PC-3 (cell line): ENCODE data around the gene DCAF15. TPM values are rescaled to one million over a fixed set of nuclear protein-coding genes. Genes with fewer than 3 reads are reported as not detected.

ENCODE experiments used
- ATAC-seq: fragments of 200-7000 bp; cut with Tn5 transposase; 2 replicates; pipeline ENCODE4 v1.9.1; 2020; ENCODE audit warnings: mild to moderate bottlenecking, moderate library complexity
- BruUV-seq: library from RNA; stranded (reverse); fragments of 400-500 nt; replicated peaks from 2 replicates; lab custom pipeline; 2021; lab: Mats Ljungman, UMichigan
- CTCF ChIA-PET: fragments of 300-600 bp; sonication (Branson Sonifier 250); formaldehyde crosslinking; loops from one replicate; lab custom pipeline; 2022; ENCODE audit warnings: antibody characterized with exemption; lab: Charles Lee
- POLR2A ChIA-PET: fragments of 300-600 bp; sonication (Branson Sonifier 250); formaldehyde crosslinking; loops from one replicate; lab custom pipeline; 2022; ENCODE audit warnings: antibody characterized with exemption; ENCODE audit not compliant: unreplicated experiment; lab: Charles Lee
- DNase-seq: peaks from one replicate; pipeline ENCODE4 v3.0.0-alpha.2; 2015
- H2AFZ ChIP-seq: fragments of 300-600 bp; sonication (generic); 2 replicates; pipeline ENCODE4 v1.6.0; 2016; ENCODE audit warnings: antibody characterized with exemption, low read length
- H3F3A ChIP-seq: fragments of 300-600 bp; sonication (generic); one replicate; pipeline ENCODE4 v1.6.0; 2017; ENCODE audit warnings: antibody characterized with exemption, low read length, control low read depth, mild to moderate bottlenecking; ENCODE audit not compliant: unreplicated experiment
- H3K27ac ChIP-seq: fragments of 300-600 bp; sonication (generic); 2 replicates; pipeline ENCODE4 v1.5.1; 2016; ENCODE audit warnings: mild to moderate bottlenecking, low read length
- H3K27me3 ChIP-seq: fragments of 300-600 bp; sonication (generic); 2 replicates; pipeline ENCODE4 v1.6.1; 2016; ENCODE audit warnings: low read length, mixed read lengths
- H3K36me3 ChIP-seq: fragments of 300-600 bp; sonication (generic); 2 replicates; pipeline ENCODE4 v1.6.1; 2016; ENCODE audit warnings: low read depth, mixed run types, low read length, mixed read lengths
- H3K4me1 ChIP-seq: fragments of 300-600 bp; sonication (generic); 2 replicates; pipeline ENCODE4 v1.5.1; 2016; ENCODE audit warnings: low read length; ENCODE audit not compliant: insufficient read depth
- H3K4me2 ChIP-seq: fragments of 300-600 bp; sonication (generic); 2 replicates; pipeline ENCODE4 v1.6.0; 2016; ENCODE audit warnings: low read length
- H3K4me3 ChIP-seq: fragments of 300-600 bp; sonication (generic); 2 replicates; pipeline ENCODE4 v1.5.1; 2016; ENCODE audit warnings: mild to moderate bottlenecking, low read length, mixed read lengths
- H3K79me2 ChIP-seq: fragments of 300-600 bp; sonication (generic); 2 replicates; pipeline ENCODE4 v1.6.1; 2017; ENCODE audit warnings: low read length, mixed read lengths
- H3K9ac ChIP-seq: fragments of 300-600 bp; sonication (generic); 2 replicates; pipeline ENCODE4 v1.6.0; 2016; ENCODE audit warnings: mild to moderate bottlenecking, low read length
- H3K9me2 ChIP-seq: fragments of 300-600 bp; sonication (generic); replicated peaks from 2 replicates; pipeline ENCODE4 v1.6.1; 2016; ENCODE audit warnings: mixed run types, low read length, mixed read lengths
- H3K9me3 ChIP-seq: fragments of 300-600 bp; sonication (generic); 2 replicates; pipeline ENCODE4 v1.6.1; 2016; ENCODE audit warnings: low read length, mixed read lengths
- H4K20me1 ChIP-seq: fragments of 300-600 bp; sonication (generic); 2 replicates; pipeline ENCODE4 v1.6.1; 2016; ENCODE audit warnings: low read length, mixed read lengths
- EZH2 ChIP-seq: fragments of 300-600 bp; sonication (generic); IDR thresholded peaks from one replicate; pipeline ENCODE4 v1.6.1; 2017; ENCODE audit warnings: antibody characterized with exemption, mild to moderate bottlenecking, low read length; ENCODE audit not compliant: unreplicated experiment
- EZH2phosphoT487 ChIP-seq: fragments of 300-600 bp; sonication (generic); IDR thresholded peaks from 2 replicates; pipeline ENCODE4 v1.6.1; 2018; ENCODE audit warnings: mild to moderate bottlenecking, antibody characterized with exemption, low read length, borderline replicate concordance
- intact Hi-C: fragments of 100-400 bp; cut with micrococcal nuclease; formaldehyde crosslinking; loops from 2 replicates; pipeline ENCODE4 v1.9.0; 2023
- total RNA-seq: library from RNA; depleted of rRNA; stranded (reverse); fragments of >200 nt; gene quantifications from 2 replicates; pipeline ENCODE4 v1.2.3, GENCODE V29; 2014
- TF ChIP-seq, protein P1 (sequence below): fragments of 300-600 bp; sonication (generic); conservative IDR thresholded peaks from 2 replicates; pipeline ENCODE4 v1.5.1; 2017; ENCODE audit warnings: antibody characterized with exemption, low read depth, mild to moderate bottlenecking, low read length

DCAF15 gene
- total RNA-seq, 1 experiment from 2014 or later = 50.8 TPM

DNA sequence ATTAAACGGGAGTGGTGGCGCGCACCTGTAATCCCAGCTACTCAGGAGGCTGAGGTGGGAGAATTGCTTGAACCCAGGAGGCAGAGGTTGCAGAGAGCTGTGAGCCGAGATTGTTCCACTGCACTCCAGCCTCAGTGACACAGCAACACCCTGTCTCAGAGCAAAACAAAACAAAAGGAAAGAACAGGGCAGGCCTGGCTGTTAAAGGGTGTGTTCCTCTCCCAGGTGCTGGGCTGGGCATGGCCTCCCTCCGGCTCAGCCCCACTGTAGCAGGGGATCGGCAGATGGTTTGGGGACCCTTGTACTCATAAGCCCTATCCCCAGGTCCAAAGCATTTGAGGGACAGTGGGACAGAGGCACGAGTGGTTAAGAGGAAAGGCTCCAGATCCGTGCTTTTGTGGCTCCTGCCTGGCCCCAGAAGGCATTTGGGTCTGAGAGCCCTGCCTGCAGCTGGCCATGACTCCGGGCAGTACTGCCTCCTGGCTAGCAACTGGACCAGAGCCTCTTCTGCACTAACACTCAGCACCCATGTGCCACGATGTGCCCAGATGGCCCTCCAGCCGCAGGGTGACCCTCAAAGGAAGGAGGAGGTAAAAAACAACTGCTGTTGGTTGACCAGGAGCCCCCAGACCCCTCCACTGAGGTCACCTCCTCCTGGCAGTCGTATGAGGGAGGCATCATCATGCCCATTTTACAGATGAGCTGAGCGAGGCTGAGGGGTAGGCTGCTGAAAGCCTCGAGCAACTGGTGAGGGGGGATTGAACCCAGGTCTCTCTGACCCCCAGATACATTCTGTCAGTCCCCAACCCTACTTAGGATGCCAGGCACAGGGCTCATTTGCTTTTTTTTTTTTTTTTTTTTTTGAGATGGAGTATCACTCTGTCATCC lies 43.8 kb downstream of the DCAF15 start:
- BruUV-seq = no TSS peak
- CTCF ChIA-PET = interaction anchor here (0.6 kb wide), 2 partner anchors 44 to 331 kb away, joined by 8 to 15 read pairs; partner anchors contain the start of gene DCAF15
- peaks cover 21% of the 10 kb centered on the region for H3K36me3 ChIP-seq

DNA sequence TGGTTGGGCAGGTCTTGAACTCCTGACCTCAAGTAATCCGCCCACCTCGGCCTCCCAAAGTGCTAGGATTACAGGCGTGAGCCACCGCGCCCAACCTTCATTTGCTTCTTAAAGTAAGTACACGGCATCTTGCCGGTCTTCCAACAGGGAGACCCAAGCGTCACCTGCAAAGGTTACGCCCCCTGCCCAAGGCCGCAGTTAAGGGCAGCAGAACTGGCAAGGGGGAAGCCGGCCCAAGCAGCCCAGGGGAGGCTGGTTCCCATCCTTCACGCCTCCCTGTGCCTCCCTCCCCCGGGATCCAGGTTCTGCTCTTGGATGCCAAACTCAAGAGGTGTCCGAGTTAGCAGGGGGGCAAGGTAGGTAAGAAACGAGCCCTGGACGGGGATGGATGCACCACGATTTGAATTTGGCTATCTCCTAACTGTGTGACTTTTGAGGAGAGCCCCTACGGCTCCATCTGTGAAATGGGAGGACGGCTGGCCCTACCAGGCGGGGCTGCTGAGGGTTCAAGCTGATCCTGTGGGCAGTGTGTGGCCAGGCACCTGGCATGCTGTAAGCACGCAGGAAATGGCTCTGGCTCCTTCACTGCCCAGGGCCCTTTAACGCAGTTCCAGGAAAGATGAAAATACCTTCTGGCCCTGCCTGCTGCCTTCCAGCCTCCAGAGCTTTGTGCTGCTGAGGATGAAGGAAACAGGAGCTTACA lies 44.8 kb downstream of the DCAF15 start:
- peaks cover 12% of the 10 kb centered on the region for H3K79me2 ChIP-seq
- H3K9me2 ChIP-seq = no peaks in the 10 kb centered on the region
- TF ChIP-seq, protein P1, sequence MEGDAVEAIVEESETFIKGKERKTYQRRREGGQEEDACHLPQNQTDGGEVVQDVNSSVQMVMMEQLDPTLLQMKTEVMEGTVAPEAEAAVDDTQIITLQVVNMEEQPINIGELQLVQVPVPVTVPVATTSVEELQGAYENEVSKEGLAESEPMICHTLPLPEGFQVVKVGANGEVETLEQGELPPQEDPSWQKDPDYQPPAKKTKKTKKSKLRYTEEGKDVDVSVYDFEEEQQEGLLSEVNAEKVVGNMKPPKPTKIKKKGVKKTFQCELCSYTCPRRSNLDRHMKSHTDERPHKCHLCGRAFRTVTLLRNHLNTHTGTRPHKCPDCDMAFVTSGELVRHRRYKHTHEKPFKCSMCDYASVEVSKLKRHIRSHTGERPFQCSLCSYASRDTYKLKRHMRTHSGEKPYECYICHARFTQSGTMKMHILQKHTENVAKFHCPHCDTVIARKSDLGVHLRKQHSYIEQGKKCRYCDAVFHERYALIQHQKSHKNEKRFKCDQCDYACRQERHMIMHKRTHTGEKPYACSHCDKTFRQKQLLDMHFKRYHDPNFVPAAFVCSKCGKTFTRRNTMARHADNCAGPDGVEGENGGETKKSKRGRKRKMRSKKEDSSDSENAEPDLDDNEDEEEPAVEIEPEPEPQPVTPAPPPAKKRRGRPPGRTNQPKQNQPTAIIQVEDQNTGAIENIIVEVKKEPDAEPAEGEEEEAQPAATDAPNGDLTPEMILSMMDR = no peak
- TF ChIP-seq EZH2phosphoT487 (no peak), EZH2 (no peak)
- no peaks in the 10 kb centered on the region for H3K27me3 ChIP-seq
- H3K9me3 ChIP-seq = peaks cover 6% of the 10 kb centered on the region; the same call in 1 of the 2 replicates
- CTCF ChIA-PET = no interaction called here
- no peak for ATAC-seq
- no peak overlapping the region for H3K27ac ChIP-seq
- no peaks in the 10 kb centered on the region for H4K20me1 ChIP-seq
- no TSS peak for BruUV-seq
- H3K9ac ChIP-seq = no peak overlapping the region
- H2AFZ ChIP-seq = no peak overlapping the region
- no peak overlapping the region for H3K4me3 ChIP-seq
- H3K4me1 ChIP-seq = no peaks in the 10 kb centered on the region
- no peak overlapping the region for H3K4me2 ChIP-seq
- H3K36me3 ChIP-seq = peaks cover 17% of the 10 kb centered on the region
- POLR2A ChIA-PET = no interaction called here
- intact Hi-C loops = no loop called here
- no peaks in the 10 kb centered on the region for H3F3A ChIP-seq
- DNase-seq = no peak

More for the DNA sequence above, 43.8 kb downstream of the DCAF15 start:
- Histone ChIP-seq H3K9me3 (peaks cover 6% of the 10 kb centered on the region; the same call in 1 of the 2 replicates), H3K27ac (no peak overlapping the region), H3K4me2 (no peak overlapping the region), H3K9me2 (no peaks in the 10 kb centered on the region), H3K9ac (no peak overlapping the region), H3K27me3 (no peaks in the 10 kb centered on the region), H3K4me3 (no peak overlapping the region), H3F3A (no peaks in the 10 kb centered on the region), H3K4me1 (no peaks in the 10 kb centered on the region), H4K20me1 (no peaks in the 10 kb centered on the region), H3K79me2 (peaks cover 9% of the 10 kb centered on the region), H2AFZ (no peak overlapping the region)
- POLR2A ChIA-PET = interaction anchor here (0.6 kb wide), 1 partner anchor 121 kb away, joined by 3 read pairs; no protein-coding TSS in a partner anchor
- TF ChIP-seq EZH2phosphoT487 (no peak), EZH2 (no peak)
- TF ChIP-seq, protein P1 = no peak
- DNase-seq (no peak), ATAC-seq (no peak)
- intact Hi-C loops = no loop called here
